GM19099 (cell line): ENCODE measurements around the gene PRKACG.

ENCODE experiments used
- POLR2A ChIP-seq: IDR thresholded peaks from 3 replicates; pipeline ENCODE4 v1.6.1; 2011; ENCODE audit warnings: low read depth; ENCODE audit not compliant: insufficient read length; ENCODE audit errors: extremely low read depth

The PRKACG gene

GRCh38 chr9:69034071-69034470 lies 20.2 kb upstream of the PRKACG start:
- no peak for TF ChIP-seq POLR2A

- TF ChIP-seq POLR2A: no peak
Measured at GRCh38 chr9:69030851-69031645, 17.1 kb upstream of the PRKACG start.

GRCh38 chr9:69029535-69029934 lies 15.6 kb upstream of the PRKACG start:
- TF ChIP-seq POLR2A: no peak

GRCh38 chr9:69028754-69029153 lies 14.8 kb upstream of the PRKACG start:
- TF ChIP-seq POLR2A: no peak

GRCh38 chr9:69027355-69028097 lies 13.6 kb upstream of the PRKACG start:
- no peak for TF ChIP-seq POLR2A

GRCh38 chr9:69023650-69024049 lies 9.7 kb upstream of the PRKACG start:
- no peak for TF ChIP-seq POLR2A

GRCh38 chr9:69020301-69021145 lies 6.6 kb upstream of the PRKACG start:
- no peak for TF ChIP-seq POLR2A

GRCh38 chr9:69019808-69020207 lies 5.9 kb upstream of the PRKACG start:
- no peak for TF ChIP-seq POLR2A

GRCh38 chr9:69018737-69019136 lies 4.8 kb upstream of the PRKACG start:
- TF ChIP-seq POLR2A: no peak

- TF ChIP-seq POLR2A: no peak
Measured at GRCh38 chr9:69016191-69017096, 2.5 kb upstream of the PRKACG start.

- TF ChIP-seq POLR2A: no peak
Measured at GRCh38 chr9:69013382-69013727, 558 bp downstream of the PRKACG start.

GRCh38 chr9:69012696-69013381 lies 1.1 kb downstream of the PRKACG start:
- no peak for TF ChIP-seq POLR2A

GRCh38 chr9:69009708-69010107 lies 4.2 kb downstream of the PRKACG start:
- TF ChIP-seq POLR2A: no peak

GRCh38 chr9:69004836-69005235 lies 9.1 kb downstream of the PRKACG start:
- TF ChIP-seq POLR2A: no peak
